Kidney epithelial cell (primary cell): ENCODE measurements around the gene PPT2. TPM values are rescaled to one million over a fixed set of nuclear protein-coding genes. Genes with fewer than 3 reads are reported as not detected.

Experiments used
- DNase-seq: peaks from one replicate; pipeline ENCODE4 v3.0.0-alpha.2; 2010; ENCODE audit warnings: low read depth
- H3K27me3 ChIP-seq: 2 replicates; pipeline ENCODE4 v1.6.0; 2011; ENCODE audit warnings: low read length; ENCODE audit not compliant: control insufficient read depth, insufficient read depth
- H3K36me3 ChIP-seq: 2 replicates; pipeline ENCODE4 v1.5.1; 2011; ENCODE audit warnings: low read length; ENCODE audit not compliant: control insufficient read depth, insufficient read depth
- H3K4me3 ChIP-seq: 2 replicates; pipeline ENCODE4 v1.5.1; 2011; ENCODE audit warnings: low read depth, mild to moderate bottlenecking, control low read depth, low read length
- total RNA-seq: library from RNA; depleted of rRNA; stranded (reverse); fragments of >200 nt; gene quantifications from 2 replicates; pipeline ENCODE4 v1.2.3, GENCODE V29; 2015
- TF ChIP-seq, protein P1 (sequence below): IDR thresholded peaks from 2 replicates; pipeline ENCODE4 v1.5.1; 2011; ENCODE audit warnings: mild to moderate bottlenecking, moderate library complexity, low read length, control low read depth, inconsistent platforms; ENCODE audit not compliant: insufficient read depth, poor library complexity, severe bottlenecking

Gene PPT2
- total RNA-seq, 1 donor from 2014 or later, result 12.9 TPM

DNA sequence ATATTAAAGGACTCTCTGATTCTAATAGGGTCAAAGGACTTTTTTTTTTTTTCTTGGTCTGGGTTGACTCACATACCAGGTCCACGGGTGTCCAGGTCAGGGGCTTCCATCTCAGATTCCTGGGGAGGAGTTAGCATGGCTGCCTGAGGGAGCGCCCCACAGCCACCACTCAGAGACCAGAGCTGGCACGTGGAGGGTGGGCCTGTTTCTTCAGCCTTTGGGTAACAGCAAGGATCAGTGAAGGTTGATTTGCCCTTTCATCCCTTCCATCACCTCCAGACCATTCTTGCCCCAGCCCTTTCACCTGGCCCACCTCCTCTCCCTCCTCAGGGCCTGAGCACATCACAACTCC lies 44.4 kb downstream of the PPT2 start:
- H3K4me3 ChIP-seq, result no peak overlapping the region
- TF ChIP-seq, protein P1, sequence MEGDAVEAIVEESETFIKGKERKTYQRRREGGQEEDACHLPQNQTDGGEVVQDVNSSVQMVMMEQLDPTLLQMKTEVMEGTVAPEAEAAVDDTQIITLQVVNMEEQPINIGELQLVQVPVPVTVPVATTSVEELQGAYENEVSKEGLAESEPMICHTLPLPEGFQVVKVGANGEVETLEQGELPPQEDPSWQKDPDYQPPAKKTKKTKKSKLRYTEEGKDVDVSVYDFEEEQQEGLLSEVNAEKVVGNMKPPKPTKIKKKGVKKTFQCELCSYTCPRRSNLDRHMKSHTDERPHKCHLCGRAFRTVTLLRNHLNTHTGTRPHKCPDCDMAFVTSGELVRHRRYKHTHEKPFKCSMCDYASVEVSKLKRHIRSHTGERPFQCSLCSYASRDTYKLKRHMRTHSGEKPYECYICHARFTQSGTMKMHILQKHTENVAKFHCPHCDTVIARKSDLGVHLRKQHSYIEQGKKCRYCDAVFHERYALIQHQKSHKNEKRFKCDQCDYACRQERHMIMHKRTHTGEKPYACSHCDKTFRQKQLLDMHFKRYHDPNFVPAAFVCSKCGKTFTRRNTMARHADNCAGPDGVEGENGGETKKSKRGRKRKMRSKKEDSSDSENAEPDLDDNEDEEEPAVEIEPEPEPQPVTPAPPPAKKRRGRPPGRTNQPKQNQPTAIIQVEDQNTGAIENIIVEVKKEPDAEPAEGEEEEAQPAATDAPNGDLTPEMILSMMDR, result no peak
- peaks cover 4% of the 10 kb centered on the region for H3K27me3 ChIP-seq
- H3K36me3 ChIP-seq, result no peaks in the 10 kb centered on the region
- DNase-seq, result no peak

DNA sequence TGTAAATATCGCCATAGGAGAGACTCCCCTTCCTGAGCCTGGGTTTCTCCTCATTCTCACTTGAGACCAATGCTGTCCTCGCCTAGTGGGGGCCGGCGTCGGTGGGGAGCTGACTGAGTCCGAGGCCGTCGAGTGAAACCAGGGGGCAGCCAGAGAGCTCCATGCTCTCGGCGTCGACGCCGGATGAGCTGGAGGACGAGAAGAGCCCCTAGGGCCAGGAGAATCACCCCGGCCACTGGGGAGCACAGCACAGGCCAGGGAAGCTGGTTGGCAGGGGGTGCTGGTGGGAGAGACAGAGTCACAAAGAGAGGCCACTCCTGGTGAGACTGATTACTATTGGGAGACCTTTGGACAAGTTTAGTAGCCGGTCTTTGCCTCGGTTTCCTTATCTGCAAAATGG lies 44.9 kb downstream of the PPT2 start:
- no peak for DNase-seq
- Histone ChIP-seq H3K27me3 (peaks cover 4% of the 10 kb centered on the region), H3K36me3 (no peaks in the 10 kb centered on the region), H3K4me3 (no peak overlapping the region)
- TF ChIP-seq, protein P1, result no peak

DNA sequence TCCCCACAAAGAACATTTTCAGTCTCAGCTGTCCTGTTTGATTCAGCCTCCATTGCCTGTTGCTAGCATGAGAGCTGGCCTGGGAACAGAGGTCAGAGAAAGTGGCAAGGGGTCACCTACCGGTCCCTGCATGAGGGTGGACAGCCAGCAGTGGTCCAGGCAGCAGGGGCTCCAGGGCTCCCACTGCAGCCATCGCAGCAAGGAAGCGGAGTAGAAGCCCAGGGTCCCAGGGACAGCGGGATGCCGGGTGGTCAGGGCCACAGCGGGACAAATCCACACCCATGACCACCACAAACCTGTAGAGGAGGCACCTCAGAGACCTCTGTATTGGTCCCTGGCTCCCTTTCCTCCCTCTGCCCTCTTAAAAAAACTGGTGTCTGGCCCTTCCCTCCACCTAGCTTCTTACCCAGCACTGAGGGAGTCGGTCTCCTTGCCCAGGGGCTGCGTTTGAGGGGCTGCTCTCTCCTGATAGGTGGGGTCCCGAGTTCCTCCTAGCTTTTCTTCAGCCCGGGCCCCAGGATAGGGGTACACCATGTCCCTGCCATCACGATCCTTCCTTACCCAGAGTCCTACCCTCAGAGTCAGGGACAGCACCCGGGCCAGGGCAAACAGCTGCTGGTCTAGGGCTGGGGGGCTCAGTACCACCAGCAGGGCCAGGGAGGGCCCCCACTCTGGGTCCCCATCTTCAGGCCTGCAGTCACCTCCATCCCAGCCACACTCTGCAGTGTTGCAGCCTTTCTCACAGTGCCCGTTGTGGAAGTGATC lies 47.0 kb downstream of the PPT2 start:
- no peaks in the 10 kb centered on the region for H3K36me3 ChIP-seq
- peaks cover 6% of the 10 kb centered on the region for H3K27me3 ChIP-seq
- H3K4me3 ChIP-seq, result no peak overlapping the region
- TF ChIP-seq, protein P1, result no peak
- no peak for DNase-seq

DNA sequence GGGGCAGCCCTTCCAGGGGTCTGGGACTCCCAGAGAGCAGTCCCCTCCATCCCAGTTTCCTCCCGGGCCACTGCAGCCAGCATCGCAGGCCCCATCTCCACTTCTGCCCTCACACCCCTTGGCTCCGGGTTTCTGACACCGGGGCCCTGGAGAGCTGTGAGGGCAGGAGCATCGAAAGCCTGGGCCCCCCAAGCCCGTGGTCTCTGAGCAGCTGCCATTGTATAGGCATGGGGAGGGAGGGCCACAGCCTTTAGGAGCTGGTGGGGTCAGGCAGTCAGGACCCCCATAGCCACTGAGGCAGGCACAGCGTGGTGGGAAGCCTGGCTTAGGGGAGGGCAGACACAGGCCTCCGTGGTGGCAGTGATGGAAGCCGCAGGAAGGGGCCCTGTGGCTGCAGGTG lies 48.2 kb downstream of the PPT2 start:
- no peak for DNase-seq
- Histone ChIP-seq H3K36me3 (no peaks in the 10 kb centered on the region), H3K4me3 (no peak overlapping the region), H3K27me3 (peaks cover 6% of the 10 kb centered on the region)
- TF ChIP-seq, protein P1, result no peak

DNA sequence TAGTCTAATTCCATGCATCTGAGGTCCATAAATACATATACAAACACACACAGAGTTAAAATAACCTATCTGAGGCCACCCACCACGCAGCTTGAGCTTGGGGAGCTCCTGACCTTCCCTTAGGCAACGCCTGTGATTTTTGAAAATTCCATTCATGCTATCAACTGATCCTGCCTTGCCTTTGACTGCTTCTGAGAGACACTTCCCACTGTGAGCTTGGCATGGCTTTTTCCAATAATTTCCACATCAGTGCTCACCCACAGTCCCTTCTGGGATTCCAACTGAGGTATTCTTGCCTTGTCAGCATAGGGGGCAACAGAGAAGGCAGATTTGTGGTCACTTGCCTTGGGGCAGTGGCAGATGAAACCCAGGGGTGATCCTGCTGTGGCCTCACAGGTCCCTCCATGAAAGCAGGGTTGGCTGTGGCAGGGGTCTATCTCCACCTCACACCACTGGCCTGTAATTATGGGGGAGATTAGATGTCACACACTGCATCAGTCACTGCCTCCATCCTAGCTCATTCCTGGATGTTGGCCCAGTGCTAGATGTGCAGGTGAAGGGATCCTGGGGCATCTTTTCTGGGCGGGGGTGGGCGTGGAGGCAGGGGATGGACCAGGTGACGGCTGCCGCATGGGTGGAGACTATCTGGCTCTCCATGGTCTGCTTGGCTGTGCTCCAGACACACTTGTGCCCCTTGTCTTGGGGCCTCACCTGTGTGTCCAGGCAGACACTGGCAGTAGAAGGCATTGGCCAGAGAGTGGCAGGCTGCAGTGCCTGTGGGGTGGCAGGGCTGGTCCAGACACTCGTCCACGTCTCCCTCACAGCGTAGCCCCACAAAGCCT lies 49.7 kb downstream of the PPT2 start:
- no peaks in the 10 kb centered on the region for H3K36me3 ChIP-seq
- DNase-seq, result no peak
- H3K4me3 ChIP-seq, result no peak overlapping the region
- peaks cover 6% of the 10 kb centered on the region for H3K27me3 ChIP-seq
- TF ChIP-seq, protein P1, result no peak
